ENCODE data around the gene HARBI1.

Gene HARBI1

DNA sequence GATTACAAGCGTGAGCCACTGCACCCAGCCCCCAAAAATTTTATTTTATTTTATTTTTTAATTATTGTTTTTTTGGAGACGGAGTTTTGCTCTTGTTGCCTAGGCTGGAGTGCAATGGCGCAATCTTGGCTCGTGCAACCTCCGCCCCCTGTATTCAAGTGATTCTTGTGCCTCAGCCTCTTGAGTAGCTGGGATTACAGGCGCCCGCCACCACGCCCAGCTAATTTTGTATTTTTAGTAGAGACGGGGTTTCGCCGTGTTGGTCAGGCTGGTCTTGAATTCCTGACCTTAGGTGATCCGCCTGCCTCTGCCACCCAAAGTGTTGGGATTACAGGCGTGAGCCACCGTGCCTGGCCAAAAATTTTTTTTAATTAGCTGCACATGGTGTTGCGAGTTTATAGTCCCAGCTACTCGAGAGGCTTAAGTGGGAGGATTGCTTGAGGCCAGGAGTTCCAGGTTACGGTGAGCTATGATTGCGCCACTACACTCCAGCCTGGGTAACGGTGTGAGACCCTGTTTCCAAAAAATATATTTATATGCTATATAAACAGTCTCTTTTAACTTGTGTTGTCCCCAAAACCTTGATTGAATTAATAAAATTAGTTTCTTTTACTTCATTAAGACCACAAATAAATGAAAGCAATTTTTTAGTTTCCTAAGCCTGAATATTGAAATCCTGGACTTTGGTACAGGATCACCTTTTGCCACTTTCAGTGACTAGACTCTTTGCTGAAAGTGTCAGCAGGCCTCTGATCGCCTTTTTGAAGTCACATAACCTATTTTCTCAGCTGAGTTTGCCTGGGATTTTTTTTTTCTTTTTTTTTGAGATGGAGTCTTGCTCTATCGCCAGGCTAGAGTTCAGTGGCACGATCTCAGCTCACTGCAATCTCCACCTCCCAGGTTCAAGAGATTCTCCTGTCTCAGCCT, 16.5 kb upstream of the HARBI1 start:
- no peak overlapping the region for H3K4me3 ChIP-seq (ENCODE audit: low read depth, low read length)
- TF ChIP-seq, protein P1, sequence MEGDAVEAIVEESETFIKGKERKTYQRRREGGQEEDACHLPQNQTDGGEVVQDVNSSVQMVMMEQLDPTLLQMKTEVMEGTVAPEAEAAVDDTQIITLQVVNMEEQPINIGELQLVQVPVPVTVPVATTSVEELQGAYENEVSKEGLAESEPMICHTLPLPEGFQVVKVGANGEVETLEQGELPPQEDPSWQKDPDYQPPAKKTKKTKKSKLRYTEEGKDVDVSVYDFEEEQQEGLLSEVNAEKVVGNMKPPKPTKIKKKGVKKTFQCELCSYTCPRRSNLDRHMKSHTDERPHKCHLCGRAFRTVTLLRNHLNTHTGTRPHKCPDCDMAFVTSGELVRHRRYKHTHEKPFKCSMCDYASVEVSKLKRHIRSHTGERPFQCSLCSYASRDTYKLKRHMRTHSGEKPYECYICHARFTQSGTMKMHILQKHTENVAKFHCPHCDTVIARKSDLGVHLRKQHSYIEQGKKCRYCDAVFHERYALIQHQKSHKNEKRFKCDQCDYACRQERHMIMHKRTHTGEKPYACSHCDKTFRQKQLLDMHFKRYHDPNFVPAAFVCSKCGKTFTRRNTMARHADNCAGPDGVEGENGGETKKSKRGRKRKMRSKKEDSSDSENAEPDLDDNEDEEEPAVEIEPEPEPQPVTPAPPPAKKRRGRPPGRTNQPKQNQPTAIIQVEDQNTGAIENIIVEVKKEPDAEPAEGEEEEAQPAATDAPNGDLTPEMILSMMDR (IDR thresholded peaks at IDR 0.05; ENCODE audit: low read depth, low read length), result no peak

- H3K4me3 ChIP-seq (ENCODE audit: low read depth, low read length), result no peak overlapping the region
- TF ChIP-seq, protein P1 (IDR thresholded peaks at IDR 0.05; ENCODE audit: low read depth, low read length), result no peak
These were observed 15.5 kb upstream of the HARBI1 start for GRCh38 chr11:46632502-46632901.

DNA sequence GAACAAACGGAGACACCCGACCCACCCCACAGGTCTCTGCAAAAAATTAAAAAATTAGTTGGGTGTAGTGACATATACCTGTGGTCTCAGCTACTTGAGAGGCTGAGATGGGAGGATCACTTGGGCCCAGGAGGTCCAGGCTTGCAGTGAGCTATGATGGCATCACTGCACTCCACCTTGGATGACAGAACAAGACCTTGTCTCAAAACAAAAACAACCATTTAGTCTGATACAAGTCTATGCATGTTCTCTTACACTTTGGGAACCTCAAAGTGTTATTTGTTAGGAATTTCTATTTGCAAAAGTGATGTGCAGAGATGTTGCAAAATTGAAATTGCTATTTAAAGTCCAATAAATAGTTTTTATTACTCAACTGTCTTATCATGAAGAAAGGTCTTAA, 14.6 kb upstream of the HARBI1 start:
- H3K4me3 ChIP-seq (ENCODE audit: low read depth, low read length), result no peak overlapping the region
- TF ChIP-seq, protein P1 (IDR thresholded peaks at IDR 0.05; ENCODE audit: low read depth, low read length), result no peak

DNA sequence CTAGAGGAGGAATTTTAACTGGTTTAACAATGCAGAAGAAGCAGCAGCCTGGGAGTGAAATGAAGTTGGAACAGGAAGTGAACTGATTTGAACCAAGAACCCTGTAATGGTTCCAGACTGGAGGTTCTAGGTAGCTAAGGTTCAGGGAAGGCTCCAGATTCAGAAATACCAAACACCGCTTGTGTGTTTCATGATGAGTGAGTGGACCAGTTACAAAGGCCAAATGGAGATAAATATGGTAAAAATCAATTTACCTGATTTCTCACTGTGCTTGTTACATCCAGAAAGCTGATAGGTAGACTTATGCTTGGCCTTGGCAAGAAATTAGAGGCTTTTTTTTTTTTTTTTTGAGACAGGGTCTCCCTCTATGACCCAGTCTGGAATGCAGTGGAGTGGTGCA, 13.2 kb upstream of the HARBI1 start:
- no peak overlapping the region for H3K4me3 ChIP-seq (ENCODE audit: low read depth, low read length)
- TF ChIP-seq, protein P1 (IDR thresholded peaks at IDR 0.05; ENCODE audit: low read depth, low read length), result no peak

DNA sequence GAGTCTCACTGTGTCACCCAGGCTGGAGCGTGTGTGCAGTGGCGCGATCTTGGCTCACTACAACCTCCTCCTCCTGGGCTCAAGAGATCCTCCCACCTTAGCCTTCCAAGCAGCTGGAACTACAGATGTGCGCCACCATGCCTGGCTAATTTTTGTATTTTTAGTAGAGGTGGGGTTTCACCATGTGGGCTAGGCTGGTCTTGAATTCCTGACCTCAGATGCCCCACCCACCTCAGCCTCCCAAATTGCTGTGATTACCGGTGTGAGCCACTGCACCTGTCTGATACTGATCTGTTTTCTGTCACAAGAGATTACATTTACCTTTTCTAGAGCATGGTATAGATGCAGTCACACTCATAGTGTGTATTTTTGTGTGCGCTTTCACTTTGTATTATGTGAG, 11.9 kb upstream of the HARBI1 start:
- no peak overlapping the region for H3K4me3 ChIP-seq (ENCODE audit: low read depth, low read length)
- TF ChIP-seq, protein P1 (IDR thresholded peaks at IDR 0.05; ENCODE audit: low read depth, low read length), result no peak

DNA sequence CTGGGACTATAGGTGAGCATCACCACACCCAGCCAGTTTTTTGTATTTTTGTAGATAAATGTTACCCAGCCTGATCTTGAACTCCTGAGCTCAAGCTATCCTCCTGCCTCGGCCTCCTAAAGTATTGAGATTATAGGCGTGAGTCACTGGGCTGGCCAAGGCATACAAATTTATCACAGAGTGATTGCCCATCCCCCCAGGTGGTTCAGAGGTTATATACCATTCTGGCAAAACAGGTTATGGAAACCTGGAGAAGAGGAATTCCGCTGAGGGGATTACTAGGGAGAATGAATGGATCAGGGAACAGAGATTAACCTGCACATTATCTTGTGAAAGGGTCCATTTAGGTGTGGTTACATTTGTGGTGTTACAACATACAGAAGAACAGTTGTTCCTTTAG, 8.4 kb upstream of the HARBI1 start:
- no peak overlapping the region for H3K4me3 ChIP-seq (ENCODE audit: low read depth, low read length)
- TF ChIP-seq, protein P1 (IDR thresholded peaks at IDR 0.05; ENCODE audit: low read depth, low read length), result no peak

GRCh38 chr11:46618837-46619236, 1.8 kb upstream of the HARBI1 start:
- 0 out of 2 replicates have a peak overlapping the region, but pooled peaks have one; percentile 5 for H3K4me3 ChIP-seq (ENCODE audit: low read depth, low read length)

More at GRCh38 chr11:46618837-46619236, 1.8 kb upstream of the HARBI1 start:
- TF ChIP-seq, protein P1 (IDR thresholded peaks at IDR 0.05; ENCODE audit: low read depth, low read length), result no peak

Data from WI38 (cell line).